ENCODE data around the gene STON2.
A peak's percentile ranks its signal among the peaks of the same experiment; 100 is the strongest.

STON2 gene

GRCh38 chr14:81219759-81220579, 180.2 kb downstream of the STON2 start:
- Histone ChIP-seq H3K79me2 (ENCODE audit: insufficient read depth, low read length) (peaks cover 55% of the 10 kb centered on the region), H3K9me2 (replicated peaks; ENCODE audit: insufficient read depth, low read length) (no peaks in the 10 kb centered on the region), H3K4me2 (ENCODE audit: low read depth, low read length, poor library complexity, severe bottlenecking) (peak overlapping the region; percentile 99), H3F3A (ENCODE audit: insufficient read depth) (peaks cover 23% of the 10 kb centered on the region), H3K27ac (ENCODE audit: low read depth, low read length) (peak overlapping the region; percentile 89), H3K4me3 (ENCODE audit: insufficient read depth, low read length, poor library complexity, severe bottlenecking) (peak overlapping the region; percentile 97), H3K36me3 (ENCODE audit: low read length) (peaks cover 13% of the 10 kb centered on the region; the same call in 1 of the 2 replicates), H3K9me3 (ENCODE audit: insufficient read depth, low read length) (no peaks in the 10 kb centered on the region), H3K27me3 (ENCODE audit: low read length) (no peaks in the 10 kb centered on the region), H3K9ac (ENCODE audit: low read length) (peak overlapping the region; percentile 93), H2AFZ (ENCODE audit: low read depth, low read length, severe bottlenecking) (peak overlapping the region; percentile 2), H4K20me1 (ENCODE audit: low read depth, low read length) (no peaks in the 10 kb centered on the region)
- TF ChIP-seq EZH2phosphoT487 (conservative IDR thresholded peaks at IDR 0.05; ENCODE audit: low read length) (no peak), CTCF (IDR thresholded peaks at IDR 0.05; ENCODE audit: insufficient read depth, low read length, poor library complexity, severe bottlenecking) (no peak)

GRCh38 chr14:81219210-81219758, 180.8 kb downstream of the STON2 start:
- TF ChIP-seq EZH2phosphoT487 (conservative IDR thresholded peaks at IDR 0.05; ENCODE audit: low read length) = no peak
- no peak for TF ChIP-seq CTCF (IDR thresholded peaks at IDR 0.05; ENCODE audit: insufficient read depth, low read length, poor library complexity, severe bottlenecking)
- peak overlapping the region; percentile 89 for H3K27ac ChIP-seq (ENCODE audit: low read depth, low read length)

GRCh38 chr14:81211844-81212243, 188.3 kb downstream of the STON2 start:
- Histone ChIP-seq H4K20me1 (ENCODE audit: low read depth, low read length) (no peaks in the 10 kb centered on the region), H3K27me3 (ENCODE audit: low read length) (no peaks in the 10 kb centered on the region), H3K4me3 (ENCODE audit: insufficient read depth, low read length, poor library complexity, severe bottlenecking) (no peak overlapping the region), H3F3A (ENCODE audit: insufficient read depth) (no peaks in the 10 kb centered on the region; the same call in 1 of the 2 replicates), H2AFZ (ENCODE audit: low read depth, low read length, severe bottlenecking) (no peak overlapping the region), H3K9ac (ENCODE audit: low read length) (no peak overlapping the region), H3K9me2 (replicated peaks; ENCODE audit: insufficient read depth, low read length) (no peaks in the 10 kb centered on the region), H3K9me3 (ENCODE audit: insufficient read depth, low read length) (no peaks in the 10 kb centered on the region), H3K4me2 (ENCODE audit: low read depth, low read length, poor library complexity, severe bottlenecking) (no peak overlapping the region), H3K27ac (ENCODE audit: low read depth, low read length) (no peak overlapping the region), H3K79me2 (ENCODE audit: insufficient read depth, low read length) (peaks cover 93% of the 10 kb centered on the region), H3K36me3 (ENCODE audit: low read length) (peaks cover 59% of the 10 kb centered on the region)
- no peak for TF ChIP-seq CTCF (IDR thresholded peaks at IDR 0.05; ENCODE audit: insufficient read depth, low read length, poor library complexity, severe bottlenecking)
- no peak for TF ChIP-seq EZH2phosphoT487 (conservative IDR thresholded peaks at IDR 0.05; ENCODE audit: low read length)

More at GRCh38 chr14:81219210-81219758, 180.8 kb downstream of the STON2 start:
- peaks cover 23% of the 10 kb centered on the region for H3F3A ChIP-seq (ENCODE audit: insufficient read depth)
- H3K4me3 ChIP-seq (ENCODE audit: insufficient read depth, low read length, poor library complexity, severe bottlenecking) = peak overlapping the region; percentile 86
- H3K79me2 ChIP-seq (ENCODE audit: insufficient read depth, low read length) = peaks cover 58% of the 10 kb centered on the region
- H3K4me2 ChIP-seq (ENCODE audit: low read depth, low read length, poor library complexity, severe bottlenecking) = peak overlapping the region; percentile 99
- H3K9me3 ChIP-seq (ENCODE audit: insufficient read depth, low read length) = no peaks in the 10 kb centered on the region
- H3K27me3 ChIP-seq (ENCODE audit: low read length) = no peaks in the 10 kb centered on the region
- H2AFZ ChIP-seq (ENCODE audit: low read depth, low read length, severe bottlenecking) = peak overlapping the region; percentile 2
- peak overlapping the region; percentile 93 for H3K9ac ChIP-seq (ENCODE audit: low read length)
- no peaks in the 10 kb centered on the region for H3K9me2 ChIP-seq (replicated peaks; ENCODE audit: insufficient read depth, low read length)
- H3K36me3 ChIP-seq (ENCODE audit: low read length) = peaks cover 15% of the 10 kb centered on the region; the same call in 1 of the 2 replicates
- H4K20me1 ChIP-seq (ENCODE audit: low read depth, low read length) = no peaks in the 10 kb centered on the region
